Neural cell (in vitro differentiated cells): ENCODE measurements around the gene TIMELESS. TPM values are rescaled to one million over a fixed set of nuclear protein-coding genes. Genes with fewer than 3 reads are reported as not detected.

Source experiments
- H2AFZ ChIP-seq: fragments of 200-600, 300-800 bp; sonication (generic), shearing (Covaris generic); 2 replicates; pipeline ENCODE4 v1.6.0; 2014; ENCODE audit warnings: low read depth, mild to moderate bottlenecking, antibody characterized with exemption, low read length, moderate library complexity
- H3F3A ChIP-seq: fragments of 200-600 bp; shearing (Covaris generic); 2 replicates; pipeline ENCODE4 v1.6.1; 2016; ENCODE audit warnings: mild to moderate bottlenecking, moderate library complexity, mixed read lengths, antibody characterized with exemption, low read length; ENCODE audit not compliant: insufficient read depth, poor library complexity, severe bottlenecking
- H3K27ac ChIP-seq: fragments of 200-600, 300-800 bp; sonication (generic), shearing (Covaris generic); 2 replicates; pipeline ENCODE4 v1.5.1; 2014; ENCODE audit warnings: mild to moderate bottlenecking, low read length, moderate library complexity
- H3K27me3 ChIP-seq: fragments of 300-800, 200-600 bp; sonication (generic), shearing (Covaris generic); 2 replicates; pipeline ENCODE4 v1.6.0; 2014; ENCODE audit warnings: mild to moderate bottlenecking, low read depth, low read length, moderate library complexity; ENCODE audit not compliant: insufficient read depth
- H3K36me3 ChIP-seq: fragments of 300-800, 200-600 bp; sonication (generic), shearing (Covaris generic); 2 replicates; pipeline ENCODE4 v1.5.1; 2014; ENCODE audit warnings: mild to moderate bottlenecking, antibody characterized with exemption, low read length, moderate library complexity; ENCODE audit not compliant: insufficient read depth
- H3K4me2 ChIP-seq: fragments of 300-800, 200-600 bp; sonication (generic), shearing (Covaris generic); 2 replicates; pipeline ENCODE4 v1.6.0; 2014; ENCODE audit warnings: mild to moderate bottlenecking, low read length
- H3K4me3 ChIP-seq: fragments of 300-800, 200-600 bp; sonication (generic), shearing (Covaris generic); 2 replicates; pipeline ENCODE4 v1.5.1; 2014; ENCODE audit warnings: mild to moderate bottlenecking, low read length, moderate library complexity
- H3K79me2 ChIP-seq: fragments of 200-600 bp; shearing (Covaris generic); replicated peaks from 2 replicates; pipeline ENCODE4 v1.6.0; 2014; ENCODE audit warnings: mild to moderate bottlenecking, low read length, moderate library complexity; ENCODE audit not compliant: insufficient read depth
- H3K9ac ChIP-seq: fragments of 300-800, 200-600 bp; sonication (generic), shearing (Covaris generic); 2 replicates; pipeline ENCODE4 v1.6.1; 2016; ENCODE audit warnings: mild to moderate bottlenecking, low read length, mixed read lengths
- H3K9me2 ChIP-seq: fragments of 200-600 bp; shearing (Covaris generic); 2 replicates; pipeline ENCODE4 v1.6.1; 2016; ENCODE audit warnings: mild to moderate bottlenecking, low read length, mixed read lengths; ENCODE audit not compliant: insufficient read depth
- H3K9me3 ChIP-seq: fragments of 200-600, 300-800 bp; sonication (generic), shearing (Covaris generic); 2 replicates; pipeline ENCODE4 v1.6.1; 2016; ENCODE audit warnings: mild to moderate bottlenecking, mixed run types, low read length, moderate library complexity, mixed read lengths
- H4K20me1 ChIP-seq: fragments of 200-600 bp; shearing (Covaris generic); 2 replicates; pipeline ENCODE4 v1.6.1; 2016; ENCODE audit warnings: mild to moderate bottlenecking, mixed run types; ENCODE audit not compliant: insufficient read depth
- CTCF ChIP-seq: fragments of 450-650 bp; IDR thresholded peaks from 2 replicates; pipeline ENCODE4 v1.5.1; 2014; ENCODE audit warnings: antibody characterized with exemption, mild to moderate bottlenecking, moderate library complexity; ENCODE audit not compliant: poor library complexity, severe bottlenecking
- EP300 ChIP-seq: fragments of 450-650 bp; conservative IDR thresholded peaks from 2 replicates; pipeline ENCODE4 v1.6.1; 2014; ENCODE audit warnings: antibody characterized with exemption, mild to moderate bottlenecking, moderate library complexity; ENCODE audit not compliant: poor library complexity, severe bottlenecking
- EZH2 ChIP-seq: fragments of 200-600, 300-800 bp; shearing (Covaris generic), sonication (generic); IDR thresholded peaks from 2 replicates; pipeline ENCODE4 v1.6.1; 2014; ENCODE audit warnings: antibody characterized with exemption, low read length, borderline replicate concordance, mild to moderate bottlenecking; ENCODE audit not compliant: insufficient read depth, poor library complexity, severe bottlenecking
- MXI1 ChIP-seq: fragments of 450-650 bp; conservative IDR thresholded peaks from 2 replicates; pipeline ENCODE4 v1.6.1; 2014; ENCODE audit warnings: antibody characterized with exemption, mild to moderate bottlenecking; ENCODE audit not compliant: poor library complexity, severe bottlenecking
- POLR2AphosphoS5 ChIP-seq: IDR thresholded peaks from 2 replicates; pipeline ENCODE4 v1.6.1; 2012
- RAD21 ChIP-seq: fragments of 450-650 bp; conservative IDR thresholded peaks from 2 replicates; pipeline ENCODE4 v1.6.1; 2014; ENCODE audit warnings: antibody characterized with exemption, mild to moderate bottlenecking, moderate library complexity
- REST ChIP-seq: IDR thresholded peaks from 2 replicates; pipeline ENCODE4 v1.6.1; 2012; ENCODE audit warnings: borderline replicate concordance
- SMC3 ChIP-seq: fragments of 450-650 bp; conservative IDR thresholded peaks from 2 replicates; pipeline ENCODE4 v1.6.1; 2014; ENCODE audit warnings: antibody characterized with exemption, mild to moderate bottlenecking, moderate library complexity; ENCODE audit not compliant: poor library complexity
- TAF1 ChIP-seq: IDR thresholded peaks from 2 replicates; pipeline ENCODE4 v1.6.1; 2012; ENCODE audit warnings: low read depth
- polyA plus RNA-seq: library from polyadenylated mRNA; depleted of rRNA; stranded (reverse); fragments of >200 nt; gene quantifications from 2 replicates; pipeline ENCODE4 v1.2.3, GENCODE V29; 2014

TIMELESS gene
- polyA plus RNA-seq, 1 donor from 2014 or later: 2.5 TPM

- H3F3A ChIP-seq: no peaks in the 10 kb centered on the region
- no peaks in the 10 kb centered on the region for H3K36me3 ChIP-seq
- H3K9me2 ChIP-seq: no peaks in the 10 kb centered on the region
- H2AFZ ChIP-seq: no peak overlapping the region
- no peak for TF ChIP-seq SMC3
- TF ChIP-seq MXI1: no peak
- TF ChIP-seq CTCF: no peak
- no peak for TF ChIP-seq RAD21
- TF ChIP-seq TAF1: no peak
- no peak for TF ChIP-seq POLR2AphosphoS5
- TF ChIP-seq EP300: no peak
- no peak for TF ChIP-seq EZH2
- no peak for TF ChIP-seq REST
- H3K4me2 ChIP-seq: no peak overlapping the region
- H3K27me3 ChIP-seq: no peaks in the 10 kb centered on the region
- H3K9ac ChIP-seq: no peak overlapping the region
- H3K4me3 ChIP-seq: no peak overlapping the region
- no peaks in the 10 kb centered on the region for H3K79me2 ChIP-seq
- no peaks in the 10 kb centered on the region for H4K20me1 ChIP-seq
- H3K27ac ChIP-seq: no peak overlapping the region
- no peaks in the 10 kb centered on the region for H3K9me3 ChIP-seq
Measured at GRCh38 chr12:56457817-56458216, 8.6 kb upstream of the TIMELESS start.

- Histone ChIP-seq H3K9me3 (no peaks in the 10 kb centered on the region), H4K20me1 (no peaks in the 10 kb centered on the region), H3K27ac (no peak within 1 kb of the TSS), H2AFZ (no peak within 1 kb of the TSS), H3K36me3 (no peaks in the 10 kb centered on the region), H3K4me3 (no peak within 1 kb of the TSS), H3K4me2 (no peak within 1 kb of the TSS), H3K79me2 (no peaks in the 10 kb centered on the region), H3K9me2 (no peaks in the 10 kb centered on the region), H3F3A (peaks cover 1% of the 10 kb centered on the region), H3K9ac (no peak within 1 kb of the TSS), H3K27me3 (no peaks in the 10 kb centered on the region)
- TF ChIP-seq POLR2AphosphoS5: no peak
- TF ChIP-seq REST: no peak
- TF ChIP-seq SMC3: no peak
- no peak for TF ChIP-seq EP300
- no peak for TF ChIP-seq TAF1
- TF ChIP-seq RAD21: no peak
- no peak for TF ChIP-seq CTCF
- TF ChIP-seq MXI1: no peak
- no peak for TF ChIP-seq EZH2
Measured at GRCh38 chr12:56454557-56454956, 5.3 kb upstream of the TIMELESS start, which contains the start of gene MIP. MIP (minus strand) TSS chr12:56454657; CDS start chr12:56454613, 44 bp downstream.
